GM12874 (cell line): ENCODE measurements around the gene NYNRIN.
A peak's percentile ranks its signal among the peaks of the same experiment; 100 is the strongest.

Source experiments
- TF ChIP-seq, protein P1 (sequence below): IDR thresholded peaks from 2 replicates; pipeline ENCODE4 v1.5.1; 2011; ENCODE audit warnings: low read depth, mild to moderate bottlenecking, control low read depth, low read length, moderate library complexity; ENCODE audit not compliant: insufficient read depth

NYNRIN gene

DNA sequence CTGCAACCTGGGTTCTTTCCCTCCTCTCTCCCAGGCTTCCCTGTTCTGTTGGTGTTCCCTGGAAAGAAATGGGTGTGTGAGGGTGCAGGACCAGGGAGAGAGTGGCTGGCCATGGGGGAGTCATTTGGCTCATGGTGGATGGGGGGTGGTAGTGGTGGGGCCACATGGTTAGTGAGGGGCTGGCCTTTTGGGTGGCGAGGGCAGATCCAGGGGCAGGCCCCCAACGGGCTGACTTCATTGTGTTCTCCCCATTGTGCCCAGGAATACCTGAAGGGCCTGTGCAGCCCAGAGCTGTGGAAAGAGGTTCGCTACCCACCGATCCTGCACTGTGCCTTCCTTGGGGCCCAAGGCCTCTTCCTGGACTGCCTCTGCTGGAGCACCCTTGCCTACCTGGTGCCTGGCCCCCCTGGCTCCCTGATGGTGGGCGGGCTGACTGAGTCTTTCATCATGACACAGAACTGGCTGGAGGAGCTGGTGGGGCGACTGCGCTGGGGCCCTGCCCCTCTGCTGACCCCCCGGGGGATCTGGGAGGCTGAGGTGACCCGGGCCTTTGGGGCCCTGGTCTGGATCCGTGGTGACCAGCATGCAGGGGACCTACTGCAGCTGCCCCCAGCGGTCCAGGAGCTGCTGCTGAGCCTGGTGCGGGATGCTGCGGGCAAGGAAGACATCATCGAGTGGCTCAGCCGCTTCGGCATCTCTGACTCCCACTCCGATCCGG is 9.0 kb downstream of the NYNRIN start:
- TF ChIP-seq, protein P1, sequence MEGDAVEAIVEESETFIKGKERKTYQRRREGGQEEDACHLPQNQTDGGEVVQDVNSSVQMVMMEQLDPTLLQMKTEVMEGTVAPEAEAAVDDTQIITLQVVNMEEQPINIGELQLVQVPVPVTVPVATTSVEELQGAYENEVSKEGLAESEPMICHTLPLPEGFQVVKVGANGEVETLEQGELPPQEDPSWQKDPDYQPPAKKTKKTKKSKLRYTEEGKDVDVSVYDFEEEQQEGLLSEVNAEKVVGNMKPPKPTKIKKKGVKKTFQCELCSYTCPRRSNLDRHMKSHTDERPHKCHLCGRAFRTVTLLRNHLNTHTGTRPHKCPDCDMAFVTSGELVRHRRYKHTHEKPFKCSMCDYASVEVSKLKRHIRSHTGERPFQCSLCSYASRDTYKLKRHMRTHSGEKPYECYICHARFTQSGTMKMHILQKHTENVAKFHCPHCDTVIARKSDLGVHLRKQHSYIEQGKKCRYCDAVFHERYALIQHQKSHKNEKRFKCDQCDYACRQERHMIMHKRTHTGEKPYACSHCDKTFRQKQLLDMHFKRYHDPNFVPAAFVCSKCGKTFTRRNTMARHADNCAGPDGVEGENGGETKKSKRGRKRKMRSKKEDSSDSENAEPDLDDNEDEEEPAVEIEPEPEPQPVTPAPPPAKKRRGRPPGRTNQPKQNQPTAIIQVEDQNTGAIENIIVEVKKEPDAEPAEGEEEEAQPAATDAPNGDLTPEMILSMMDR: no peak

DNA sequence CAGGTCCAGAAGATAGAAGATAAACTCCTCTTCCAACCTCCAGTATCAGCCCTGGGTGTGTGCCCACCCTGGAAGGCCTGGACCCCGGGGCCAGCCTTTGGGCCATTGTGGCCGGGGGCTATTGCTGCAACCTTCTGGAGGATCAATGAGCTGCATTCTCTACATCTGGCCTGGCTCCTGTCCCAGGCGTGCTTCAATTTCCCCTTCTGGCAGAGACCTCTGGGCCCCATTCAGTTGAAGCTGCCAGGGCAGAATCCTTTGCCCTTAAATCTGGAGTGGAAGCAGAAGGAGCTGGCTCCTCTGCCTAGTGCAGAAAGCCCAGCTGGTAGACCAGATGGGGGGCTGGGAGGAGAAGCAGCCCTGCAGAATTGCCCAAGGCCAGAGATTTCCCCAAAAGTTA is 10.0 kb downstream of the NYNRIN start:
- TF ChIP-seq, protein P1: no peak

DNA sequence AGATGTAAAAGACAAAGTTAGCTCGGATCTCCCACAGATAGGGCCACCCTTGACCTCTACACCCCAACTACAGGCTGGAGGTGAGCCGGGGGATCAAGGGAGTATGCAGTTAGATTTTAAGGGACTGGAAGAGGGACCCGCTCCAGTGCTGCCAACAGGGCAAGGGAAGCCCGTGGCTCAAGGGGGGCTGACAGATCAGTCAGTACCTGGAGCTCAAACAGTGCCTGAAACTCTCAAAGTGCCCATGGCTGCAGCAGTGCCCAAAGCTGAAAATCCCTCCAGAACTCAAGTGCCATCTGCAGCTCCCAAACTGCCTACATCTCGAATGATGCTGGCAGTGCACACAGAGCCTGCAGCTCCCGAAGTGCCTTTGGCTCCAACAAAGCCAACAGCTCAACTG is 10.4 kb downstream of the NYNRIN start:
- TF ChIP-seq, protein P1: no peak

DNA sequence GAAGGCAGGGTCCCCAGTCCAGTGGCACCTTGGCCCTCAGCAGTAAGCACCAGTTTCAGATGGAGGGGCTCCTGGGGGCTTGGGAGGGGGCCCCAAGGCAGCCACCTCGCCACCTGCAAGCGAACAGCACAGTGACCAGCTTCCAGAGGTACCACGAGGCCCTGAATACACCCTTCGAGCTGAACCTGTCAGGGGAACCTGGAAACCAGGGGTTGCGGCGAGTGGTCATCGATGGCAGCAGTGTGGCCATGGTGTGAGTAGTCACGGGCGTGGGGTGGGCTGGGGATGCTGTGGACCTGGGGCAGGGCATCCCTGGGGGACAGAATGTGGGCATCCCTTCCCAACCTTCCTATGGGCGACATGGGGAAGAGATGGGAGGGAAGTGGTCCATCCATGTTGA is 11.2 kb downstream of the NYNRIN start:
- TF ChIP-seq, protein P1: no peak

DNA sequence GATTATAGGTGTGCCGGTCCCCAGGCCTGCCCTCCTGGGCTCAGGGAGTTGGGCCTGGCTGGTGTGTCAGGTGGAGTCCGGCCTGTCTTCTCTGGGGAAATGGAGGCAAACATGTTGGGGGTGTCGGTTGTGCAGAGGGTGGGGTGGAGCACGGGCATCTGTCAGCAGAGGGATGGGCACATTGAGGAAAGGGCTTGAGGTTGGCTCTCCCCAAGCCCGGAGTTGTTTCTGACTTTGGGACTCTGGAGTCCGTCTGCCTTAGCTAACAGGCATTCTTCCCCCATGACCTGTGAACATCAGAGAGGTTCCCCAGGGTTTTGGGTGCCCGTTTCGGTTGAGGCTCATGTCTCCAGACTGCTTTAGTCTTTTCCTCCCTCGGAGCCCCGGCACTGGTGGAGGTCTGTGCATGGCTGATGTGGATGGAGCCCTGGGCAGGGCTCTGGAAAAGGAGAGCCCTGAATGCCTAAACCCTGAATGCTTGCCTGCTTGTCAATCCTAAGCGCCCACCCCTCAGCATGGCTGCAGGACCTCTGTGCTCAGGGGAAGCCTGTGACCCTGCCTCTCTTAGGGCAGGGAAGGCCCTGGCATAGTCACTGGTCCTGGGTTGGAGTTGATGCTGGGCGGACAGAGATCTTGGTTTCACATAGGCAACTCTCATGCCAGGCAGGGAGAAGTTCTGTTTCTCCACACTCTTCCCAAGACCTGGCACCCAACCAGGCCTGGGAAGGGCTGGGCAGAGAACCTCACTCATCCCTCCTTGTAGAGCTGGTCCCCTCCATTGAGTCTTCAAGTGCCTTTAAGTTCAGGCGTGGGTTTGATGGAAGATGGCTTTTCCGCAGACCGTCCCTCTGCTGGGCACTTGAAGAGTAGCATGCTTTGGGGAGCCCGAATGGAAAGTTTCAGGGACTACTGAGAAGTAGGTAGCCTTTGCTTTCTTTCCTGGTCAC is 12.9 kb downstream of the NYNRIN start:
- TF ChIP-seq, protein P1: peak; percentile 77

DNA sequence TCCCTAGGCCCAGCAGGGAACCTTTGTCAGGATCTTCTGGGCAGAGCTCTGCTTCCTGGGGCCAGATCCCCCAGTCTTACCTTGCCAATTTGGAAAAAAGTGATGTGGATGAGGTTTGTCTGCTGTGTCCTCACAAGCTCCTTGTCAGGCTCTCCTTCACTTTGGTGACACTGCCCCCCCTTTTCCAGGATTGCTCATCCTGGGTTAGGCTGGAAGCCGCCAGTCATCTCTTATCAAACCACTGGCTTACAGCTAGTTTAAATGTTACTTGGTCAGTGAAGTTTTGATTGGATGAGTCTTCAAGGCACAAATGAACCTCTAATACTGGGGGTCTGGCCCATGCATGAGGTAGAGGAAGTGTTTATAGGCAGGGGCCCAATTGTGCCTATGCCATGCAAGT is 15.3 kb downstream of the NYNRIN start:
- TF ChIP-seq, protein P1: no peak

DNA sequence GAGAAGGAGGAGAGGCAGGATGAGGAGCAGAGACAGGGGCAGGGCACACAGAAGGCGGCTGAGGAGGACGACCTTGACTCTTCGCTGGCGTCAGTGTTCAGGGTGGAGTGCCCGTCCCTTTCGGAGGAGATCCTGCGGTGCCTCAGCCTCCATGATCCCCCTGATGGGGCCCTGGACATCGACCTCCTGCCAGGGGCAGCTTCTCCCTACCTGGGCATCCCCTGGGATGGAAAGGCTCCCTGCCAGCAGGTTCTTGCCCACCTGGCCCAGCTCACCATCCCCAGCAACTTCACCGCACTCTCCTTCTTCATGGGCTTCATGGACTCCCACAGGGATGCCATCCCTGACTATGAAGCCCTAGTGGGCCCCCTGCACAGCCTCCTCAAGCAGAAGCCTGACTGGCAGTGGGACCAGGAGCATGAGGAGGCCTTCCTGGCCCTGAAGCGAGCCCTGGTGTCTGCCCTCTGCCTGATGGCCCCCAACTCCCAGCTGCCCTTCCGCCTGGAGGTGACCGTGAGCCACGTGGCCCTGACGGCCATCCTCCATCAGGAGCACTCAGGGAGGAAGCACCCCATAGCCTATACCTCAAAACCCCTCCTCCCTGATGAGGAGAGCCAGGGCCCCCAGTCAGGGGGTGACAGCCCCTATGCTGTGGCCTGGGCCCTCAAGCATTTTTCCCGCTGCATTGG is 16.1 kb downstream of the NYNRIN start:
- TF ChIP-seq, protein P1: no peak
